ENCODE measurements around the gene FOS.

FOS gene

DNA sequence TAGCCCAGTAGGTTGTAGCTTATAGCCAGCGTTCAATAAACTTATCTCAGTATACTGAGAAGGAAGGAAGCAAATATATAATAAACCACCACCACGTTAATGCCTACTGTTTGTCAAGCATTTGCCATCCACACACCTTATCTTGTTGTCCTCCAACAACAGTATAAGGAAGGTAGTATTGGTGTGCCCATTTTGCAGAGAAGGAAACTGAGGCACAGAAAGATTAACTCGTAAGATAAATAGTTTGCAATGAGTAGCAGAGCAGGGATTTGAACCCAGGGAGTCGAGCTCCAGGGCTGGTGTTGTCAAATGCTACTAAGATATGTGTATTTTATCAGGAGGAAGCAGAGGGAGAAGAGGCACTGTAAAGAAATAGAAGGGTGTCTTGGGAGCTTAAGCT, 27.8 kb upstream of the FOS start:
- no peak for DNase-seq (ENCODE audit: low spot score)

DNA sequence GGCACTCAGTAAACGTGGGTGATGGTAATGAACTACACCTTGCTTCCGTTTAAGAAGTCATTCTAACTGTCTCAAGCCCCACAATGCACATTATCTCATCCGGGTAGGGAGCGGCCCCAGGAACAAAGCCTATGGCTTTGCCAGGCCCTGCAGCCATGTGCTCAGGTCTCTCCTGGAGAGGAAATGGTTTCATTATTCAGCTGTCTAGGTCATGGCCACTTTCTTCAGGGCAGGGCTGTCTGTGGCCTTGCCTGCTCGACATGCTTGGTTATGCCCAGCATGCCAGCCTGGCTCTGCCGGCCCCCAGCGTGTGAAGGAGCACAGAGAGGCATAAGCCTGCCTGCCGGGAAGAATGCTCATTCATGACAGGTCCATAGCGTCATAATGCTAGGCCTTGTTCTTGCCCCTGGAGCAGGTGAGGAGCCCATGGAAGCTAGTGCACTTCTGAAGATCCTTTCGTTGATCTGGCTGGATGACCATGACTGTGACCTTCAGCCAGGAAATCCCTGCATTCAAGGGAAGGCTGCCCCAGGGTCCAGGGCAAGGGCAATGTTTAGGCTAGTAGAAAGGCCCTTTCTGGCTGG, 26.3 kb upstream of the FOS start:
- no peak for DNase-seq (ENCODE audit: low spot score)

DNA sequence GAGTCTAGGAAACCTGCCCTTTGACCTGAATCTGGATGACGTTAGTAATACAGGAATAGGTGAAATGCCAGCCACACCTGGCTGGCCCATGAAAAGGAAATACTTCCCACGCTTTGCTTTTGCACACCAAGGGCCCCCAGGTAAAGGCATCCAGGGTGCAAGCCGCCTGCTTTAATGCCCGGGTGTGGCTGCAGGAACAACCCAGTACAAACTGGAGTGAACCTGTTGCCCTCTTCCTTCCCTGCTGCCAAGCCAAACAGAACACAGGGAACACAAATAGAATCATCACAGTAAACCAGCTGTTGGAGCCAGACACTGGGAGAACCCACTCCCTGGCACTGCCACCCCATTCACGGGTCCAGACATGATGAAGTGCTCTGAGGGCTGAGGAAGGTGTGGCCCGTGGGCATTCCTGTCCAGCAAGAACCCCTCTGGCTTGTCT, 24.2 kb upstream of the FOS start:
- no peak for DNase-seq (ENCODE audit: low spot score)

DNA sequence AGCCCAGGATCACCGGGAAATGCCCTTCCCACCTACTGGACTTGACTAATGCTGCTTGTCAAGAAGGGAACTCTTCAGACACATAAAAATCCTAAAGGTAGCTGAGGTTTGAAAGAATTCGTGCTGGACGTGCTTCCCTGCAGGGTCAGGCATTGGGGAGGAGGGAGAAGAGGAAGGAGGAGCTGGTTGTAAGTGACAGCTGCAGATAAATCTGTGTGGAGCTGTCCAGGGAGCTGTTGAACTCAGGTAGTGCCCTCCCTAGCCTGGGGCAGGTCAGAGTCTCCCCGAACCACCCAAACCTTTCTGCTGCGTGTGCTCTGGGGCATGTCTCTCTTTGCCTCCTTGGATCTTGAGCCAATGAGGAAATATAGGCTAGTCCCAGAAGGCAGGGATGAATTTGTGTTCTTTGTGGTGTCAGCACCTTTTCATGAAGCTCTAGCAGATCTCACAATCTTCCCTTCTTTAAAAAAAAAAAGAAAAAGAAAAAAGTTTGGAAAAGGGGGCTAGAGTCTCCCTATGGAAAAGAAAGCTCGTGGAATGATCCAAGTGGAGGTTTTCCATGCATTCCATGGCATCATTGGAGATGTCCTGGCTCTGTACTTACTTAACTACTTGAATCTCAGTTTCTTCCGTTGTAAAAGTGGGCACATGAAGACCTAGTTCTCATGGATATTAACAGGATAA, 23.6 kb upstream of the FOS start:
- DNase-seq (ENCODE audit: low spot score), result no peak

DNA sequence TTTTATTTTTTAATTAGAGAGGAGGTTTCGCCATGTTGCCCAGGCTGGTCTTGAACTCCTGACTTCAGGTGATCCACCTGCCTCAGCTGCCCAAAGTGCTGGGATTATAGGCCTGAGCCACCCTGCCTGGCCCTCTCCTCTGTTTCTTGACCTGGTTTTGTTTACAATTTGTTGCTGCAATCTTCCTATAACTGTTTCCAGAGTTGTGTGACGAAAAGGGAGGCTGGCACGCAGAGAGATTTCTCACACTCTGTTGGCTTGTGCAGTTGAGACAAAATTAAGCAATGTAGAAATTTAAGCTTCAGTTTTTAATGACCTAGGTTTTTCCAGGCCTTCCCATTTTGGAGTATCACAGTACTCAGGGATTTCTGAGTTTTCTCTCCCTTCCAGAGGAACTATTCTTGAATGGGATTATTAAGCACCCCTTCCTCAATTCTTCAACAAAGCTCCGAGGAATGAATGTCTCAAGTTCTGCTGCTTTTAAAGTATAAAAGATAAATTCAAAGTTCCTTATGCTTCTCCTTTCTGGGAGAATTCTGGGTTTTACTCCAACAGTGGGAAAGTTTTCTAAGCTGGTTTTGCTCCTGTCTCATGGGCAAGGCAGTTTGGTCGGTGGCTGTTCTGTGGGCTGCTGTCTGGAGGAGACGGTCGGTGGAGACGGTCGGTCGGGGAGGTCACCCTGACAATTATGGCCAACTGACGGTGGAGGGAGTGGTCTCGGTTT, 20.4 kb upstream of the FOS start:
- no peak for DNase-seq (ENCODE audit: low spot score)

DNA sequence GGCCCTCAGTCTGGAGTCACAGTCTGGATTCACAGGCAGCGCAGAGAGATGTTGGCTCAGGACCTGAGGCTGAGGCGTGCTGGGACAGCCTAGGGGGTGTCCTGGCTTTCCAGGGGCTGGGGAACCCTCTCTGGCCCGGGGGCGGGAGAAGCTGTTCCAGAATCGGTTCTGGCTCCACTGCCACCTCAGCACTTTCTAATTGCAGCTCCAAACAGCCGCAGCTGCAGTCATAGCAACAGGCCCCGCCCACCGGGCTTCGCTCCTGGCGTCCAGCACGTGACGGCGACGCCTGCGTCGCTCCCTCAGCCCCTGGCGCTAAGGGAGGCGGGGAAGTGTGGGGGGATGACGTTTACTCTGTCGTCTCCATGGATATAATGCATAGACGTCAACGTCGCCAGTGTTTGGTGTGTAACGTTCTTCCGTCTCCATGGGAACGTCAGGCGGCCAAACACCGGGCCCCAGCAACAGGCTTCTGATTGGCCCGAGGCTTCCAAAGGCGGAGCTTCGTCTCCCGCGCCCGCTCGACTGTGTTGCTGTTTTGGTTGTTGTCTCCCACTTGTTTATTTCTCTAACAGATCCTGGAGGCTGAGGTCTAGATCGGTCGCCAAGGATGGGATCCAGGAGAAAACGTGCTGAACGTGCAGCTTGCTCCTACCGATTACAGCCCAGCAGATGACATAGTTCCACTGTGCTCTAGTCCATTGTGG, 19.7 kb upstream of the FOS start:
- DNase-seq (ENCODE audit: low spot score), result peak; percentile 75

DNA sequence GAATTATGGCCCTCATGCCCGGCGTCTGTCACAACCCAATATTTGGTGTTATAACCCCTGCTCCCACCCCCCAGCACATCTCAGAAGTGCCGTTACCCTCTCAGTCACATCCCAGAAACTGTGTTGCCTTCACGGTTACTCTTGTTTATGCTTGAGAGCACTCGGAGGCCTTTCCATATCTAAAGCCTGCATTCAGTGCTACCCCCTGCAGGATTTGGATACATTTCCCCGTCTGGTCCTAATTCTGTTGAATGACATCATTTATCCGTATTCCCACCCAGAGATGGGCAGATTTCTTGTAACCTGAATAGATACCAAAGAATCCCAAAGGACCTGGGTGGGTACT, 19.1 kb upstream of the FOS start:
- peak; percentile 29 for DNase-seq (ENCODE audit: low spot score)

DNA sequence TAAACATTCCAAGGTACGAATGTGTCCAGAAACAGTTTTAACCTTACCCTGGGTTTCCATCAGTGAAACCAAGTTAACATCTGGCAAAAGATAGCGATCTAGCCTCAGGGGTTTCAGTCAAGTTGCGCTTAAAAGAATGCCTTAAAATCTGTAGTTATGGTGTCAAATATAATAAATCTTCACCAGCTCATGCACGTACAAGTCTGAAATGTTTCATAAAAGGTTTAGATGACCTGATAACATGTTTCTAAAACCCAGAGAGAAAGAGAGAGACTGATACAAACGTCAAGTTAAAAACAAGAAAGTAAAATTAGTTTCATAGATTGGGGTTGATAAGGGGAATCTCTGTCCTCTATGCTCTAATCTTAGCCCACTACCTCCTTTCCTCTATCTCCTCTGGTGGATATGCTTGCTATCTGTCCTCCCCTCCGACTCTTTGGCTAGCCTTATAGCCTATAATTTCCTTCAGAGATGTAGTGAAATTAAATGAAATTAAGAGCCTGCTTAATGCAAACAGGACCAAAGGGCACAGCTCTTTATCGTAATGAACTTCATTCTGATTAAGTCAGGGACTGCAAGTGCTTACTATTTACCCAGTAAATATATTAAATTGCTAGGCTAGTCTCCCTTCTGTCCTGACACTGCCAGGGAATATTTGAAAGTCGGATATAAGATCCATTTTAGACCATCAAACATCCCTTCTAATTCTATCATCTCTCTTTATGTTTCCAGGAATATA, 18.4 kb upstream of the FOS start:
- DNase-seq (ENCODE audit: low spot score), result no peak

DNA sequence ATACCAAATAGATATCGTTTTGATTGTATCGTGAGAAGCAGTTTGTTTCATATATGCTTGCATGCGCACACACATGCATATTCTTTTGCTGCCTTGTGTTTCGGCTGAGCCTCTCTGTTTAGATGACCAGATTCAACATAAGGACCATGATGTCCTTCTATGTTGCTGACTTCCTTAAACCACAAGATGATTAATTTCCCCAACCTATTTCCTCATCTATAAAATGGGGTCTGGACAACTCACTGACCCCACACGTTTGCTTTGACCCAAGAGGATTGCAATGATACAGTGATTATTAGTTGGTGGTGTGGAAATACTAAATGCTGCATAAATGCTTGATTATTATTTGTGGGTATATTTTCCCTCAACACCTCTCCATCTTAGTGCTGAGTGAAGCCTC, 16.8 kb upstream of the FOS start:
- DNase-seq (ENCODE audit: low spot score), result no peak

DNA sequence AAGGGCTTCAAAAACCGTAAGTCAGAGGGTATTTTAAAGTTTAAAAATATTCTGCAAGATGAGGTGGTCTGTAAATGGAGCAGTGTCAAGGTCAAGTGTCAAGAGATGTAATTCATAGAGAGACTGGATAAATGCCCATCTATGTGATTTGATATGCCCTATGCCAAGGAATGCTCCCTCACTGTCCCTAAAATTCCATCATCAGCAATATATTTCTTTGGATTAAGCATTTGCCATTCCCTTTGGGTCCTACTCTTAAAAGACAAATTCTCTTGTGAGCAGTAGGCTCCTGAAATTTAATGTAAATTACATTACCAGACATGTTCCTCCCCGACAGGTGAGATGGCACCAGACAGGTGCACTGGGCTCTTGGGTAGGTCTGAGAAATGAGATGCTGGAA, 16.0 kb upstream of the FOS start:
- no peak for DNase-seq (ENCODE audit: low spot score)

DNA sequence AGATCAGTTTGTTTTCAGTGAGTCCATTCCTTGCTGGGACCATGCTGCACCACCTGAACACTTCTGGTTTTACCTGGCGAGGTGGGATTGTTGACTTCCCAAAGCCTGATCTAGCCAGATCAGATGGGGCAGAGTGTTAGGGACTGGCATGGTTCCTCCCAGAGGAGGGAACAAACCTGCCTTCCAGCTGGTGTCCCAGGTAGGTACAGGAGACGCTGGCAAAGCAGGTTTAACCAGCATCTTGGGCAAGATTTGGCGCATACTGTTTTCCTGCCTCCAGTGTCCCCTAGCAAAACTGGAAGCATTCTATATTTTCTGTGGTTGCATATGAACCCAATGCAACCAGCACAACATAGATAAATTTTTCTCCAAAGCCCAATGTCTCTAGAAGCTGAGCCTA, 14.6 kb upstream of the FOS start:
- no peak for DNase-seq (ENCODE audit: low spot score)

DNA sequence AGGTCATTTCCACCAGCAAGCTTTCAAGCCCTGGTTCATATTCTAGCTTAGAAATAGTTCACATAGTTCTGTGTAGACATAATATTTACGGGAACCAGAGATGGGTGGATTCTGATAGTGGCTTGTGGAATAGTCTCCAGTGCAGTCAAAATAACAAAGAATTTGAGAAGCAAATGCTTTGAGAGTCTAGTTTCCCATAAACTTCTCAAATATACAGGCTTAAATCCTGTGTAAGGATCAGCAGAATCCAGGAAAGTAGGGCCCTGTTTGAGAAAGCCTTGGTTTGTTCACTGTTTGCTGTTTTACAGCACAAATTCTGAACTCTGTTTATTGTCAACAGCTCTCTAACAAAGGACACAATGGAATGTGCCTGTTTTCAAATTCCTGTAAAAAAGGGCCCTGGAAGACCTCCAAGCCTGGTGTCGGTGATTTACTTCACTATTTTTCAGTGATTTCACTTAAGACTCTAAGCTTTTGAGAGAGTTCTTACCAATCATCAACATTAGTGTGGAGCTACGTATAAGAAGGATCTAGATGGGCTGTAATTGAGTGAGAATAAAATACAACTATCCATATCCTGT, 11.4 kb upstream of the FOS start:
- DNase-seq (ENCODE audit: low spot score), result no peak

DNA sequence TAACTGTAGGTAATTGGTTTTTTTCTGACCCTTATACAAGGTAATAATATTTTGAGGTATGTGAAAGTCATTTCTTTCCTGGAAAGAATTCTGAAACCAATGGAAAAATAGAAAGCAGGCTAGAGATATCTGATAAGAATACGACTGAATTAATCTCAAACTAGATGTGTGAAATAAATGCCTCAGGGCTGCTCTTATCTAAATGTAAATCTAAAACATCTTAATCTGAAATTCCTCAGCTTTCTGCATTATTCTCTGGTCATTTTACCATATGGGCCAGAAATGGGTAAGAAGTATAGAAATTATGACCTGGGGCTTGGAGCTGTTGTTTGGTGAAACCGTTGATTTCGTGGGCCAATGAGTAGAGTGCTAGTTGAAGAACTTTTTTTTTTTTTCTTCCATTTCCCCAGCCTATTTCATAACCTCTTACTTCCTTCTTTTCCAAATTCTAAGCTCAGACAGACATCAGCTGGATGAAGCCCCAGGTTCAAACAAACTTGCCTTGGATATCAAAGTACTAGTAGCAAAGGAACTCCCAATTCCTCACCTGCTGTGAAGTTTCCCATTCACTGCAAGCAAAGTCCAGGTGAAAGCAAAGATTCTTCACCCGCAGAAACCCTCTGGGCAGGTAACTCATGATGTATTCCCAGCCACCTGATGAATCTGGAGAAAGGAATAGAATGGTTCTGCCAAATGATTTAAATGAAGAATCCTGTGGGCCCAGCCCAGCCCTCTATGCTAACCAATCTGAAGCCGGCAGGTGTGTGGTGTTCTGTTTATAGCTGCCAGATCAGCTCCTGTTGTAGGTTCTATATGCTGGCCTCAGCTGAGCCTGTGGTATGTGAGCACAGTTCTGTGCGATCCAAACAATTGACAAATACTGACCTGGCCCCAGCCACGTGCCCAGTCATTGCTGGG, 9.7 kb upstream of the FOS start:
- DNase-seq (ENCODE audit: low spot score), result no peak

DNA sequence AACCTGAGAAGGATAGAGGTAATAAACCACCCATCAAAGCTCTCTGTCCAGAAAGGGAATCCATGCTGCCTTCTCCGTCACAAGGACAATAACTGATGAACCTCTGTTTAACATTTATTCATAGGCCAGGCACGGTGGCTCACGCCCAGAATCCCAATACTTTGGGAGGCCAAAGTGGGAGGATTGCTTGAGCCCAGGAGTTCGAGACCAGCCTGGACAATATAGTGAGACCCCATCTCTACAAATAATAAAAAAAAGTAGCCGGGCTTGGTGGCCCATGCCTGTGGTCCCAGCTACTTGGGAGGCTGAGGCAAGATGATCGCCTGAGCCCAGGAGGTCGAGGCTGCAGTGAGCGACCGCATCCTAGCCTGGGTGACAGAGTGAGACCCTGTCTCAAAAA, 7.1 kb upstream of the FOS start:
- DNase-seq (ENCODE audit: low spot score), result no peak

DNA sequence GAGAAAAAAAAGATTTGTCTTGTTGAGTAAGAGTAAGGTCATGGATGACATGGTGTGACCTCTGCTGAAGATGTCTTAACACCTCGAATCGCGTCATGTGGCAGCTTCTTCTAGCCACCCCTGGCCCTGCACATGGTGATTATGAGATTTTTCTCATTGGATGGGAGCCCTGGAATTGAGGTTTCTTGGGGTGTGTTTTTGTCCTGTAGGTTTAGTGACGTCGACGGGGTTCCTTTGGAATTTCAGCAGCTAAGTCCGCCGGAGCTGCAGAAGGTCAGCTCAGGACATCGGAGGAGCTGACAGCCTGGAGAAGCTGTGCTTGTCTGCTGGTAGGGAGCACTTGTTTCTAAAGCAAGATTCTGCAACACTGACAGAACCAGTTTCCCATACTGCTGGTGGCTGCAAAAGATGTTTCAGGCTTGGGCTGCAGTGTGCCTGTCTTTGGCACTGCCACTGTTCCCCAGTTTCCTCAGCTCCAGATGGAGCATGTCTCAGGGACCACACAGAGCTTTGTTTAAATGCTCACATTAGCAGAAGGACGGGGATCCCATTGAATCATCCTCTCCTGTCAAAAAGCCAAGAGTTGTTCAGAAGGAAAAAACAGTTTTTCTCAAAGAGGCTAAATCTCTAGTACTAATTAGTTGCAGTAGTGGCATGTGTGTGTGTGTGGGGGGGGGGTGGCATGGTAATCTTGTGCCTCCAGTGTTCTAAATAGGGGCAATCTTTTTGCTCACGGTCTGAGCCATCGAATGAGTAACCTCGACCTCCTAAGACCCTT, 5.2 kb upstream of the FOS start:
- no peak for DNase-seq (ENCODE audit: low spot score)

DNA sequence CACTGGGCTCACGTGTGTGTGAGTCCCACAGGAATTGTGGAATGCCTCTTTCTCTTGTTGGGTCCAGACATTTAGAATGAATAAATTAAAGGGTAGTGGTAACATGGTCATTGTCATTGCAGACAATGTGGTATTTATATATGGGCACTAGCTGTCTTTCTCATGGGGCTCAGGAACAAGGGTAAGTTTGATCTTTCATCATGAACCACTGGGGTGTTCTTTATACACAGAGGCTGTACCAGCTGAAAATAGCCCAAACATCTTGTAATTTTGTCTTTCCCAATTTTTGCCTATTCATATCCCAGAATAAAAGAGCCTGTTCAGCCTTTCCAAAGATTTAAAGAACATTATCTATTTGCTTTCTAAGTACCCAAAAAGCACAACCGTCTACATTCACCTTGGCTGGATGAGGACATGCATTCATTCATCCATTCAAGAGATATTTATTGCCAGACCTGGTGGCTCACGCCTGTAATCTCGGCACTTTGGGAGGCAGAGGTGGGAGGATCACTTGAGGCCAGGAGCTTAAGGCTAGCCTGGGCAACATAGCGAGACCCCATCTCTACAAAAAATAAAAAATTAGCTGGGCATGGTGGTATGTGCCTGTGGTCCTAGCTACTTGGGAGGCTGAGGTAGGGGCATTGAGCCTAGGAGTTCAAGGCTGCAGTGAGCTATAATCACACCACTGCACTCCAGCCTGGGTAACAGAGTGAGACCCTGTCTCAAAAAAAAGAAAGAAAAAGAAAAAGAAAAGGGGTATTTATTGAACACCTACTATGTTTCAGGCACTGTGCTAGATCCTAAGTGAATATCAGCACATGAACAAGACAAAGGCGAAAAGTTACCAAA, 4.4 kb upstream of the FOS start:
- DNase-seq (ENCODE audit: low spot score), result no peak

DNA sequence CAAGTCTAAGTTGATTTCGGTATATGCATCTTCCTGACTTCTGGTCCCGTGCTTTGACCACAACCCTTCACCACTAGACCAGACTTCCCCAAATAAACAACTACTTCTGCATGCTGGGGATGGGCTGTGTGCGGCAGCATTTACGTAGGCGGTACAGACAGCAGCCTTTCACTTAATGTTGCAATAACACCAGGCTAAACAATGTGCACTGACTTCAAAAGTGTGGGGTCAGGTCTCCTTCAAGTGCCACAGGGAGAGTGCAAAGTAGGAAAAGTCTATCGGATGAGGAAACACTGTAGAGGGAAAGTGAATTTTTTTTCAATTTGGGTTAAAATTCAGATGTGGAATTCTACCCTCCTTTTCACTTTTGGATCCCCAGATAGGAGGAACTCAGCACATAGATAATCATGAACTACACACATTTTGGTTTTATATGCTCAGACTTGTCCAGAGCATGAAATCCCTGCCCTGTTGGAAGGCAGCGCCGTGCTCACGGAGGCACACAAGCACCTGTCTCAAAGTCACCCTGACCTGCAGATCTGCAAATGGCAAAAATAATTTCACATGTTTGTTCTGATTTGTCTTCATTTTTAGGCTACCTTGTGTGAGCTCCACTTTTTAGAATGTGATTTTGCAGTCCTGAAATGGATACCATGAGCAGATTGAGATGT, 3.6 kb upstream of the FOS start:
- no peak for DNase-seq (ENCODE audit: low spot score)

DNA sequence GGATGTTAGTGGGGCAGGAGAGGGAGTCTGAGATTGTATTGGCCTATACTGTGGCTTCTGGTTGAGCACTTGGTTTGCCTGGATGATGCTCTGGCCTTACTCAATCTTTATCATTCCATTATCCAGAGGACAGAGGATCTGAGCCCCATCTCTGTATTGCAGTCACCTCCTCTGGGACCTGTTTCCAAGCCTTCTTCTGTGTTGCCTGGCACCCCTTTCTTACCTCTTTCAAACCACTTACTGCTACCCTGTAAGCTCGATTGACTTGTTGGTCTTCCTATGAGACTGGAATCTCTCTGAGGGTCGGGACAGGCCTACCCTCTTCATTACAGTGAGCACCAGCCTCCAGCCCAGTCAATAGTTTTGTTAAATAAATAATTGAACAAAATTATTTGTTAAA, 3.0 kb upstream of the FOS start:
- no peak for DNase-seq (ENCODE audit: low spot score)

All from HuH-7.5 (cell line).